Gastroesophageal sphincter (tissue), 4 donors: ENCODE measurements around the gene ZNRF4. TPM values are rescaled to one million over a fixed set of nuclear protein-coding genes. Genes with fewer than 3 reads are reported as not detected.

ENCODE experiments used
- ATAC-seq: fragments of 150-250 bp; one replicate; pipeline ENCODE4 v1.9.1; 2016; ENCODE audit warnings: mild to moderate bottlenecking, moderate library complexity
- H3K27ac ChIP-seq, 4 donors: fragments of 200-600 bp; sonication (generic) in 3 of 4; 1 replicate in 3 of 4; 2 replicates in 1 of 4; pipeline ENCODE4 v1.5.1; 2016 to 2019
- H3K27me3 ChIP-seq: fragments of 200-600 bp; sonication (generic); one replicate; pipeline ENCODE4 v1.5.1; 2019
- H3K36me3 ChIP-seq, 2 donors: fragments of 200-600 bp; sonication (generic); one replicate each; pipeline ENCODE4 v1.5.1; 2019; ENCODE audit warnings: control low read depth in 1 of 2
- H3K4me1 ChIP-seq, 3 donors: fragments of 200-600 bp; sonication (generic); 1 replicate in 2 of 3; 2 replicates in 1 of 3; pipeline ENCODE4 v1.5.1; 2016 to 2019; ENCODE audit warnings: control low read depth in 2 of 3
- H3K4me3 ChIP-seq, 2 donors: fragments of 200-600 bp; sonication (generic); one replicate each; pipeline ENCODE4 v1.5.1; 2019; ENCODE audit warnings: mild to moderate bottlenecking in 1 of 2, moderate library complexity in 1 of 2
- H3K9me3 ChIP-seq, 3 donors: fragments of 200-600 bp; sonication (generic); one replicate each; pipeline ENCODE4 v1.5.1; 2017 to 2019; ENCODE audit warnings: control low read depth in 2 of 3
- CTCF ChIP-seq, 4 experiments: fragments of 200-600 bp in 2 of 4; fragments of 450-650 bp in 2 of 4; sonication (generic) in 1 of 4; IDR thresholded peaks; one replicate each; pipeline ENCODE4 v1.5.1; 2017 to 2019; ENCODE audit warnings: antibody characterized with exemption in 4 of 4, mild to moderate bottlenecking in 2 of 4, moderate library complexity in 2 of 4
- EP300 ChIP-seq: sonication (generic); formaldehyde crosslinking; IDR thresholded peaks from one replicate; pipeline ENCODE4 v1.6.1; 2017; ENCODE audit warnings: antibody characterized with exemption, mild to moderate bottlenecking
- POLR2A ChIP-seq, 2 donors: fragments of 450-650 bp; IDR thresholded peaks; one replicate each; pipeline ENCODE4 v1.6.1; 2017; ENCODE audit warnings: antibody characterized with exemption in 2 of 2, mild to moderate bottlenecking in 2 of 2, moderate library complexity in 1 of 2
- POLR2AphosphoS5 ChIP-seq: sonication (generic); formaldehyde crosslinking; IDR thresholded peaks from one replicate; pipeline ENCODE4 v1.6.1; 2017; ENCODE audit warnings: antibody characterized with exemption
- WGBS, 2 donors: methylation state at CpG; one replicate each; pipeline ENCODE4 v1.1.5; 2018; ENCODE audit warnings: low coverage in 1 of 2; 5-methylcytosine and 5-hydroxymethylcytosine counted together
- total RNA-seq, 4 donors: library from RNA; depleted of rRNA; stranded (reverse); fragments of >200 nt; gene quantifications; one replicate each; pipeline ENCODE4 v1.1.0, GENCODE V29; 2016

The ZNRF4 gene
- total RNA-seq, 4 donors from 2014 or later = not detected

- Histone ChIP-seq H3K27ac (peak overlapping the region in 3 of 4 donors; percentile 37 to 64 (median 51)), H3K4me1 (peaks cover 0 to 21% (median 0%) of the 10 kb centered on the region in 3 donors), H3K9me3 (peaks cover 0 to 19% (median 0%) of the 10 kb centered on the region in 3 donors), H3K27me3 (peaks cover 35% of the 10 kb centered on the region), H3K36me3 (no peaks in the 10 kb centered on the region), H3K4me3 (no peak overlapping the region)
- no peak for ATAC-seq
- WGBS, 2 donors = 33% methylated on average over 7 to 15 of the region's 32 CpGs
- TF ChIP-seq EP300 (no peak), POLR2A (IDR thresholded peaks at IDR 0.05) (no peak), CTCF (IDR thresholded peaks at IDR 0.05) (no peak), POLR2AphosphoS5 (peak; percentile 23)
These were observed 23.2 kb downstream of the ZNRF4 start for GRCh38 chr19:5478241-5478924.

- TF ChIP-seq CTCF (IDR thresholded peaks at IDR 0.05) = no peak
- no peak for TF ChIP-seq POLR2AphosphoS5
- no peak for TF ChIP-seq POLR2A (IDR thresholded peaks at IDR 0.05)
- no peak for TF ChIP-seq EP300
- peaks cover 0 to 19% (median 0%) of the 10 kb centered on the region in 3 donors for H3K9me3 ChIP-seq
- H3K27me3 ChIP-seq = peaks cover 35% of the 10 kb centered on the region
- H3K36me3 ChIP-seq = no peaks in the 10 kb centered on the region
- no peak overlapping the region for H3K4me3 ChIP-seq
- H3K4me1 ChIP-seq = peaks cover 0 to 26% (median 0%) of the 10 kb centered on the region in 3 donors
- no peak overlapping the region for H3K27ac ChIP-seq
- 59 to 82% methylated on average over 5 to 8 of the region's 8 CpGs for WGBS, 2 donors
- ATAC-seq = no peak
These were observed 23.8 kb downstream of the ZNRF4 start for GRCh38 chr19:5478925-5479588.

GRCh38 chr19:5479958-5480357 lies 24.7 kb downstream of the ZNRF4 start:
- TF ChIP-seq POLR2AphosphoS5 (no peak), POLR2A (IDR thresholded peaks at IDR 0.05) (no peak), EP300 (no peak), CTCF (IDR thresholded peaks at IDR 0.05) (no peak)
- WGBS, 2 donors = 0 to 45% methylated on average over 1 to 3 of the region's 14 CpGs
- Histone ChIP-seq H3K4me1 (peaks cover 0 to 35% (median 0%) of the 10 kb centered on the region in 3 donors), H3K9me3 (peaks cover 0 to 19% (median 0%) of the 10 kb centered on the region in 3 donors), H3K27ac (peak overlapping the region in 1 of 4 donors; percentile 17), H3K27me3 (peaks cover 35% of the 10 kb centered on the region), H3K4me3 (no peak overlapping the region), H3K36me3 (no peaks in the 10 kb centered on the region)
- ATAC-seq = no peak

- H3K4me1 ChIP-seq = peaks cover 0 to 39% (median 0%) of the 10 kb centered on the region in 3 donors
- H3K27me3 ChIP-seq = peaks cover 35% of the 10 kb centered on the region
- no peak overlapping the region for H3K4me3 ChIP-seq
- H3K36me3 ChIP-seq = no peaks in the 10 kb centered on the region
- ATAC-seq = no peak
- WGBS, 2 donors = 63 to 67% methylated on average over 1 to 5 of the region's 6 CpGs
- no peak for TF ChIP-seq EP300
- no peak for TF ChIP-seq POLR2A (IDR thresholded peaks at IDR 0.05)
- no peak for TF ChIP-seq POLR2AphosphoS5
- peak in 3 of 4 experiments; percentile 21 to 47 (median 23) for TF ChIP-seq CTCF (IDR thresholded peaks at IDR 0.05)
- peak overlapping the region in 1 of 4 donors; percentile 17 for H3K27ac ChIP-seq
- H3K9me3 ChIP-seq = peaks cover 0 to 19% (median 0%) of the 10 kb centered on the region in 3 donors
These were observed 25.2 kb downstream of the ZNRF4 start for GRCh38 chr19:5480427-5480836.
